Measurements from ENCODE around the gene MCC. TPM values are rescaled to one million over a fixed set of nuclear protein-coding genes. Genes with fewer than 3 reads are reported as not detected.

MCC gene
- total RNA-seq, 1 donor from 2014 or later = 26.9 TPM

- Histone ChIP-seq H3K9ac (ENCODE audit: low read length) (no peak overlapping the region), H3K4me3 (ENCODE audit: insufficient read depth, low read depth, low read length) (no peak overlapping the region), H3K79me2 (ENCODE audit: insufficient read depth, low read length) (no peaks in the 10 kb centered on the region), H3K9me3 (ENCODE audit: insufficient read depth, low read depth, low read length) (no peaks in the 10 kb centered on the region), H3K4me1 (ENCODE audit: insufficient read depth, low read length) (no peaks in the 10 kb centered on the region), H4K20me1 (ENCODE audit: insufficient read depth, low read length) (no peaks in the 10 kb centered on the region), H2AFZ (ENCODE audit: low read depth, low read length) (no peak overlapping the region), H3K36me3 (ENCODE audit: insufficient read depth, low read length) (no peaks in the 10 kb centered on the region), H3K27ac (ENCODE audit: low read depth, low read length) (no peak overlapping the region), H3K27me3 (ENCODE audit: insufficient read depth, low read length) (no peaks in the 10 kb centered on the region), H3K4me2 (ENCODE audit: low read length) (no peak overlapping the region)
- H3K27me3 Mint-ChIP-seq (ENCODE audit: low read depth, unreplicated experiment) = no peaks in the 10 kb centered on the region
- no peak overlapping the region for H3K27ac Mint-ChIP-seq (ENCODE audit: unreplicated experiment)
- no peak overlapping the region for H3K4me3 Mint-ChIP-seq (ENCODE audit: unreplicated experiment)
- H3K9me3 Mint-ChIP-seq (ENCODE audit: unreplicated experiment) = peaks cover 11% of the 10 kb centered on the region
- FAIRE-seq (no peak), DNase-seq (ENCODE audit: low read depth) (no peak)
- no peak for TF ChIP-seq CTCF (IDR thresholded peaks at IDR 0.05; ENCODE audit: insufficient read depth, low read depth, low read length)
- TF ChIP-seq EZH2 (IDR thresholded peaks at IDR 0.05; ENCODE audit: insufficient read depth, low read length) = no peak
- peaks cover 47% of the 10 kb centered on the region for H3K36me3 Mint-ChIP-seq (ENCODE audit: low read depth, unreplicated experiment)
- peaks cover 2% of the 10 kb centered on the region for H3K4me1 Mint-ChIP-seq (ENCODE audit: low read depth, unreplicated experiment)
Measured at GRCh38 chr5:113070901-113071300, 417.4 kb downstream of the MCC start.

- peaks cover 4% of the 10 kb centered on the region for H3K4me1 Mint-ChIP-seq (ENCODE audit: low read depth, unreplicated experiment)
- no peaks in the 10 kb centered on the region for H3K4me1 ChIP-seq (ENCODE audit: insufficient read depth, low read length)
- no peaks in the 10 kb centered on the region for H3K27me3 ChIP-seq (ENCODE audit: insufficient read depth, low read length)
- peaks cover 4% of the 10 kb centered on the region for H3K9me3 Mint-ChIP-seq (ENCODE audit: unreplicated experiment)
- H3K4me2 ChIP-seq (ENCODE audit: low read length) = no peak overlapping the region
- DNase-seq (ENCODE audit: low read depth) = peak; percentile 63
- H2AFZ ChIP-seq (ENCODE audit: low read depth, low read length) = no peak overlapping the region
- H3K36me3 ChIP-seq (ENCODE audit: insufficient read depth, low read length) = no peaks in the 10 kb centered on the region
- H3K27ac Mint-ChIP-seq (ENCODE audit: unreplicated experiment) = no peak overlapping the region
- no peak overlapping the region for H3K27ac ChIP-seq (ENCODE audit: low read depth, low read length)
- TF ChIP-seq CTCF (IDR thresholded peaks at IDR 0.05; ENCODE audit: insufficient read depth, low read depth, low read length) = no peak
- TF ChIP-seq EZH2 (IDR thresholded peaks at IDR 0.05; ENCODE audit: insufficient read depth, low read length) = no peak
- no peak for FAIRE-seq
- H3K27me3 Mint-ChIP-seq (ENCODE audit: low read depth, unreplicated experiment) = no peaks in the 10 kb centered on the region
- no peaks in the 10 kb centered on the region for H4K20me1 ChIP-seq (ENCODE audit: insufficient read depth, low read length)
- no peaks in the 10 kb centered on the region for H3K79me2 ChIP-seq (ENCODE audit: insufficient read depth, low read length)
- no peak overlapping the region for H3K4me3 Mint-ChIP-seq (ENCODE audit: unreplicated experiment)
- H3K36me3 Mint-ChIP-seq (ENCODE audit: low read depth, unreplicated experiment) = peaks cover 44% of the 10 kb centered on the region
- no peaks in the 10 kb centered on the region for H3K9me3 ChIP-seq (ENCODE audit: insufficient read depth, low read depth, low read length)
- no peak overlapping the region for H3K4me3 ChIP-seq (ENCODE audit: insufficient read depth, low read depth, low read length)
- no peak overlapping the region for H3K9ac ChIP-seq (ENCODE audit: low read length)
Measured at GRCh38 chr5:113068559-113068958, 419.7 kb downstream of the MCC start.

- H3K36me3 Mint-ChIP-seq (ENCODE audit: low read depth, unreplicated experiment) = peaks cover 44% of the 10 kb centered on the region
- H3K36me3 ChIP-seq (ENCODE audit: insufficient read depth, low read length) = no peaks in the 10 kb centered on the region
- H3K27ac Mint-ChIP-seq (ENCODE audit: unreplicated experiment) = no peak overlapping the region
- H3K27me3 Mint-ChIP-seq (ENCODE audit: low read depth, unreplicated experiment) = no peaks in the 10 kb centered on the region
- H3K9me3 Mint-ChIP-seq (ENCODE audit: unreplicated experiment) = no peaks in the 10 kb centered on the region
- H3K4me3 ChIP-seq (ENCODE audit: insufficient read depth, low read depth, low read length) = no peak overlapping the region
- H3K79me2 ChIP-seq (ENCODE audit: insufficient read depth, low read length) = no peaks in the 10 kb centered on the region
- no peak for DNase-seq (ENCODE audit: low read depth)
- no peak overlapping the region for H2AFZ ChIP-seq (ENCODE audit: low read depth, low read length)
- H4K20me1 ChIP-seq (ENCODE audit: insufficient read depth, low read length) = no peaks in the 10 kb centered on the region
- H3K9me3 ChIP-seq (ENCODE audit: insufficient read depth, low read depth, low read length) = no peaks in the 10 kb centered on the region
- no peak overlapping the region for H3K4me3 Mint-ChIP-seq (ENCODE audit: unreplicated experiment)
- peaks cover 12% of the 10 kb centered on the region for H3K4me1 Mint-ChIP-seq (ENCODE audit: low read depth, unreplicated experiment)
- no peak overlapping the region for H3K4me2 ChIP-seq (ENCODE audit: low read length)
- FAIRE-seq = no peak
- H3K4me1 ChIP-seq (ENCODE audit: insufficient read depth, low read length) = peaks cover 7% of the 10 kb centered on the region
- no peak overlapping the region for H3K9ac ChIP-seq (ENCODE audit: low read length)
- H3K27me3 ChIP-seq (ENCODE audit: insufficient read depth, low read length) = no peaks in the 10 kb centered on the region
- TF ChIP-seq EZH2 (IDR thresholded peaks at IDR 0.05; ENCODE audit: insufficient read depth, low read length) = no peak
- no peak for TF ChIP-seq CTCF (IDR thresholded peaks at IDR 0.05; ENCODE audit: insufficient read depth, low read depth, low read length)
- no peak overlapping the region for H3K27ac ChIP-seq (ENCODE audit: low read depth, low read length)
Measured at GRCh38 chr5:113067635-113068344, 420.5 kb downstream of the MCC start.
